Progenitor cell of endocrine pancreas (in vitro differentiated cells): ENCODE data around the gene SNX20. TPM values are rescaled to one million over a fixed set of nuclear protein-coding genes. Genes with fewer than 3 reads are reported as not detected.

Experiments used
- DNase-seq: peaks from one replicate; pipeline ENCODE4 v3.0.0; 2021; ENCODE audit warnings: low spot score; ENCODE audit not compliant: unreplicated experiment
- H3K27ac Mint-ChIP-seq: 2 replicates; pipeline ENCODE4 v1.8.0; 2021; ENCODE audit warnings: mild to moderate bottlenecking, moderate library complexity, mixed read lengths
- H3K27me3 Mint-ChIP-seq: 2 replicates; pipeline ENCODE4 v1.8.0; 2021; ENCODE audit warnings: mixed read lengths
- H3K36me3 Mint-ChIP-seq: 2 replicates; pipeline ENCODE4 v1.8.0; 2022; ENCODE audit warnings: mixed read lengths; ENCODE audit not compliant: insufficient read depth
- H3K4me1 Mint-ChIP-seq: 2 replicates; pipeline ENCODE4 v1.8.0; 2021; ENCODE audit warnings: low read depth, mixed read lengths
- H3K4me3 Mint-ChIP-seq: 2 replicates; pipeline ENCODE4 v1.8.0; 2021; ENCODE audit warnings: low read depth, mild to moderate bottlenecking, moderate library complexity, mixed read lengths
- H3K9me3 Mint-ChIP-seq: 2 replicates; pipeline ENCODE4 v1.8.0; 2021; ENCODE audit warnings: low read depth, mixed read lengths
- CTCF ChIP-seq: fragments of 200-600 bp; sonication (generic); IDR thresholded peaks from one replicate; pipeline ENCODE4 v1.5.0; 2021; ENCODE audit warnings: antibody characterized with exemption, mild to moderate bottlenecking; ENCODE audit not compliant: unreplicated experiment
- total RNA-seq: library from RNA; stranded (reverse); gene quantifications from 2 replicates; pipeline ENCODE4 v1.2.1, GENCODE V29; 2021

The SNX20 gene
- total RNA-seq, 1 donor from 2014 or later: not detected

- DNase-seq: no peak
- Mint-ChIP-seq H3K36me3 (no peaks in the 10 kb centered on the region), H3K4me1 (peaks cover 6% of the 10 kb centered on the region), H3K27ac (no peak overlapping the region), H3K27me3 (no peaks in the 10 kb centered on the region), H3K9me3 (no peaks in the 10 kb centered on the region), H3K4me3 (no peak overlapping the region)
- TF ChIP-seq CTCF: no peak
Observed at GRCh38 chr16:50627419-50627818, 53.7 kb downstream of the SNX20 start.

GRCh38 chr16:50626868-50627267 lies 54.2 kb downstream of the SNX20 start:
- no peaks in the 10 kb centered on the region for H3K9me3 Mint-ChIP-seq
- no peak overlapping the region for H3K4me3 Mint-ChIP-seq
- no peak for DNase-seq
- H3K27me3 Mint-ChIP-seq: no peaks in the 10 kb centered on the region
- TF ChIP-seq CTCF: no peak
- peaks cover 6% of the 10 kb centered on the region for H3K4me1 Mint-ChIP-seq
- H3K27ac Mint-ChIP-seq: no peak overlapping the region
- no peaks in the 10 kb centered on the region for H3K36me3 Mint-ChIP-seq

GRCh38 chr16:50625374-50625773 lies 55.7 kb downstream of the SNX20 start:
- Mint-ChIP-seq H3K36me3 (no peaks in the 10 kb centered on the region), H3K27ac (no peak overlapping the region), H3K4me3 (no peak overlapping the region), H3K9me3 (no peaks in the 10 kb centered on the region), H3K27me3 (no peaks in the 10 kb centered on the region), H3K4me1 (no peaks in the 10 kb centered on the region)
- TF ChIP-seq CTCF: no peak
- DNase-seq: no peak

- no peak for DNase-seq
- H3K36me3 Mint-ChIP-seq: no peaks in the 10 kb centered on the region
- H3K4me3 Mint-ChIP-seq: no peak overlapping the region
- no peak for TF ChIP-seq CTCF
- H3K4me1 Mint-ChIP-seq: no peaks in the 10 kb centered on the region
- no peak overlapping the region for H3K27ac Mint-ChIP-seq
- H3K27me3 Mint-ChIP-seq: no peaks in the 10 kb centered on the region
- no peaks in the 10 kb centered on the region for H3K9me3 Mint-ChIP-seq
Observed at GRCh38 chr16:50624449-50624970, 56.6 kb downstream of the SNX20 start.

GRCh38 chr16:50622643-50623369 lies 58.3 kb downstream of the SNX20 start:
- no peaks in the 10 kb centered on the region for H3K27me3 Mint-ChIP-seq
- DNase-seq: no peak
- no peaks in the 10 kb centered on the region for H3K4me1 Mint-ChIP-seq
- TF ChIP-seq CTCF: no peak
- H3K9me3 Mint-ChIP-seq: no peaks in the 10 kb centered on the region
- H3K27ac Mint-ChIP-seq: no peak overlapping the region
- no peak overlapping the region for H3K4me3 Mint-ChIP-seq
- no peaks in the 10 kb centered on the region for H3K36me3 Mint-ChIP-seq
